Activated T-helper 2 cell treated with anti-CD3 and anti-CD28 coated beads, Interferon-gamma antibody, Interleukin-2, Interleukin-4, amounts not matched to agents 10 μg/mL and 5 μg/mL and 100 μg/mL, durations not matched to agents 14 hours and 24 hours and 36 hours (primary cell): ENCODE measurements around the gene DDX39A. TPM values are rescaled to one million over a fixed set of nuclear protein-coding genes. Genes with fewer than 3 reads are reported as not detected.
"Not testable (repeated sequence)": the region's sequence is repeated elsewhere in the genome, so short reads cannot be mapped to it uniquely, and the experiment has no call there.

Experiments
- DNase-seq: peaks from one replicate; pipeline ENCODE4 v3.0.0; 2021; ENCODE audit warnings: low spot score
- H3K27ac Mint-ChIP-seq: one replicate; pipeline ENCODE4 v1.8.0; 2021; ENCODE audit warnings: mixed read lengths
- H3K27me3 Mint-ChIP-seq: one replicate; pipeline ENCODE4 v1.8.0; 2021; ENCODE audit warnings: low read depth, mixed read lengths
- H3K36me3 Mint-ChIP-seq: one replicate; pipeline ENCODE4 v1.8.0; 2021; ENCODE audit warnings: low read depth, mixed read lengths
- H3K4me1 Mint-ChIP-seq: one replicate; pipeline ENCODE4 v1.8.0; 2021; ENCODE audit warnings: low read depth, mixed read lengths
- H3K4me3 Mint-ChIP-seq: one replicate; pipeline ENCODE4 v1.8.0; 2021; ENCODE audit warnings: low read depth, mild to moderate bottlenecking, moderate library complexity, mixed read lengths
- H3K9me3 Mint-ChIP-seq: one replicate; pipeline ENCODE4 v1.8.0; 2021; ENCODE audit warnings: mixed read lengths
- intact Hi-C: fragments of 100-400 bp; cut with micrococcal nuclease; formaldehyde crosslinking; loops from one replicate; pipeline ENCODE4 v1.15.1; 2023
- total RNA-seq: library from RNA; stranded (reverse); gene quantifications from 2 replicates; pipeline ENCODE4 v1.2.3, GENCODE V29; 2022

DDX39A gene
- total RNA-seq, 1 donor from 2014 or later = 268 TPM

DNA sequence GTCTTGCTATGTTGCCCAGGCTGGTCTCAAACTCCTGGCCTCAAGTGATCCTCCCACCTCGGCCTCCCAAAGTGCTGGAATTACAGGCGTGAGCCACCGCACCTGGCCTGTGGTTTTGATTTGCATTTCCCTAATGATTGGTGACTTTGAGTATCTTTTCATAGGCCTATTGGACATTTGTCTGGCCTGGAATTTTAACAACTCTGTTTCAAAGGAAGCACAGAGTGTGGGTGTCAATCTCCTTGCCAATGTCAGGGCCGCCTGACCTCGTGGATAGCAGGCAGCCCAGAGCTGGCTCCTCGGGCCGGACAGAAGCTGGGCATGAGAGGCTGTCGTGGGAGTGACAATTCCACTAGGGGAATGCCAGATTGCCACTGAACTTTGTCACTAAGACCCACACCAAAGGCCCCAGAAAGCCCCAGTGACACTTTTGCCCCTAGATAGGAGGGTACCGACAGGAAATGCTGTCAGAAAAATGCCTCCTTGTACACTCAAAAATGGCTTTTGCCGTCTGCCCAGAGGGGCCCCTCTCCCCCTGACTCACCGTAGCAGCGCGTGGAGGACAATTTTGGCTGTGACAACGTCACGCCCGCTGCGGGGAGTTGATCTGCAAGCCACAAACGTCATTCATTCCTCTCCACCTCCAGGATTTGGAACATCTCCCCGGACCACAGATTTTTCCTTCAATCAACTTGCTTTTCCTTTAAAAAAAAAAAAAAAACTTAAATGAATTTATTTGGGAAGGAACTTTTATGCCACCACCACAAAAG is 49.6 kb downstream of the DDX39A start:
- H3K27me3 Mint-ChIP-seq = no peaks in the 10 kb centered on the region
- peak overlapping the region; percentile 96 for H3K27ac Mint-ChIP-seq
- H3K36me3 Mint-ChIP-seq = no peaks in the 10 kb centered on the region
- peak; percentile 81 for DNase-seq
- peak overlapping the region; percentile 77 for H3K4me3 Mint-ChIP-seq
- intact Hi-C loops = loop anchor here (1.0 to 5.0 kb wide), 2 partner anchors 13 to 232 kb away; partner anchors contain the start of gene ASF1B
- no peaks in the 10 kb centered on the region for H3K9me3 Mint-ChIP-seq
- peaks cover 58% of the 10 kb centered on the region for H3K4me1 Mint-ChIP-seq

DNA sequence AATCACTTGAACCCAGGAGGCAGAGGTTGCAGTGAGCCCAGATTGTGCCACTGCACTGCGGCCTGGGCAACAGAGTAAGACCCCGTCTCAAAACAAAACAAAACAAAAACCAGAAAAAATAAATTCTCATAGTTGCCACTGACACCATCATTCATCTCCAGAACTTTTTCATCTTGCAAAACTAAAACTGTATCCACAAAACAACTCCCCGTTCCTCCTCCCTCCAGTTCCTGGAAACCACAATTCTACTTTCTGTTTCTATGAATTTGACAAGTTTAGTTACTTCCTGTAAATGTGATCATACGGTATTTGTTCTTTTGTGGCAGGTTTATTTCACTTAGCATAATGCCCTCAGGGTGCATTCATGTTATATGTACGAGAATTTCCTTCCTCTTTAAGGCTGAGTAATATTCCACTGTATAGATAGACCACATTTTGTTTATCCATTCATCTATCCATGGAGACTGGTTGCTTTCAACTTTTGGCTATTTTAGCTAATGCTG is 51.1 kb downstream of the DDX39A start:
- peak overlapping the region; percentile 96 for H3K27ac Mint-ChIP-seq
- no peaks in the 10 kb centered on the region for H3K36me3 Mint-ChIP-seq
- H3K4me1 Mint-ChIP-seq = peaks cover 62% of the 10 kb centered on the region
- H3K4me3 Mint-ChIP-seq = peak overlapping the region; percentile 23
- no peaks in the 10 kb centered on the region for H3K9me3 Mint-ChIP-seq
- H3K27me3 Mint-ChIP-seq = no peaks in the 10 kb centered on the region
- peak; percentile 52 for DNase-seq
- intact Hi-C loops = loop anchor here (5.0 kb wide), 1 partner anchor 231 kb away; the partner anchor contains the start of gene ASF1B

DNA sequence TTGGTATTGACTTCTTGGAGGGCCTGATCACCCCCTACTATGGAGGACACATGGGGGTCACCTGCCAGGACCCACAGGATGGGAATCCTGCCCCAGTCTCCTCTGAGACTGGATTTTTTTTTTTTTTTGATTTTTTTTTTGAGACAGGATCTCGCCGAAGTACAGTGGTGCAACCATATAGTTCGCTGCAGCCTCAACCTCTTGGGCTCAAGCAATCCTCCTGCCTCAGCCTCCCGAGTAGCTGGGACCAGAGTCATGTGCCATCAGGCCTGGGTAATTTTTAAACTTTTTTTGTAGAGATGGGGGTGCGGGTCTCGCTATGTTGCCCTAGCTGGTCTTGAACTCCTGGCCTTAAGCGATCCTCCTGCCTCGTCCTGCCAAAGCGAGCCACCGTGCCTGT is 52.1 kb downstream of the DDX39A start:
- no peaks in the 10 kb centered on the region for H3K36me3 Mint-ChIP-seq
- no peak overlapping the region for H3K4me3 Mint-ChIP-seq
- peak overlapping the region; percentile 96 for H3K27ac Mint-ChIP-seq
- DNase-seq = no peak
- peaks cover 61% of the 10 kb centered on the region for H3K4me1 Mint-ChIP-seq
- no peaks in the 10 kb centered on the region for H3K27me3 Mint-ChIP-seq
- intact Hi-C loops = loop anchor here (5.0 kb wide), 1 partner anchor 230 kb away; the partner anchor contains the start of gene ASF1B
- no peaks in the 10 kb centered on the region for H3K9me3 Mint-ChIP-seq

DNA sequence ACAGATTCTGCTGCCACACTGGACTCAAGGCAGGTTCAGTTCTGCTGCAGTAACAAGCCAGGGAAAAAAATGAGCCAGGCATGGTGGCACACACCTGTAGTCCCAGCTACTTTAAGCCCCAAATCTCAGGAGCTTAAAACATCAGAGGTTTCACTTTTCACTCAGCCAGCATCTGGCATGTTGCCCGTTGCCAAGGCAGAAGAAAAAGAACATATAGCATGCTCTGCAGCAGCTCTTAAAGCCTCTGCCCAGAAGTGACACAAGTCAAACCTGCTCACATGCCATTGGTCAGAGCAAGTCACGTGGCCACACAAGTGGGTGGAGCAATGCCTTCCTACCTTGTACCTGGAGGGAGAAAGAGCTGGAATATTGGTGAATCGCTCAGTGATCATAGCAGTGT is 52.6 kb downstream of the DDX39A start:
- no peaks in the 10 kb centered on the region for H3K27me3 Mint-ChIP-seq
- peak overlapping the region; percentile 59 for H3K4me3 Mint-ChIP-seq
- no peaks in the 10 kb centered on the region for H3K9me3 Mint-ChIP-seq

DNA sequence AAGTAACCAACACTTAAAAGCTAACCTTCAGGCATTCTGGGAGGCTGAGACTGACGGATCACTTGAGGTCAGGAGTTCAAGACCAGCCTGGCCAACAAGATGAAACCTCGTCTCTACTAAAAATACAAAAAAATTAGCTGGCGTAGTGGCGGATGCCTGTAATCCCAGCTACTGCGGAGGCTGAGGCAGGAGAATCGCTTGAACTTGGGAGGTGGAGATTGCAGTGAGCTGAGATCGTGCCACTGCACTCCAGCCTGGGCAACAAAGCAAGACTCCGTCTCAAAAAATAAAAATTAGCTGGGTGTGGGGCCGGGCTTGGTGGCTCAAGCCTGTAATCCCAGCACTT is 55.1 kb downstream of the DDX39A start:
- H3K27me3 Mint-ChIP-seq, intact Hi-C loops, H3K36me3 Mint-ChIP-seq, DNase-seq, H3K9me3 Mint-ChIP-seq: not testable (repeated sequence)
- peak overlapping the region; percentile 80 for H3K4me3 Mint-ChIP-seq
- H3K4me1 Mint-ChIP-seq = peaks cover 43% of the 10 kb centered on the region
- H3K27ac Mint-ChIP-seq = peak overlapping the region; percentile 91

More for the DNA sequence above, 52.6 kb downstream of the DDX39A start:
- Mint-ChIP-seq H3K27ac (peak overlapping the region; percentile 96), H3K4me1 (peaks cover 60% of the 10 kb centered on the region), H3K36me3 (no peaks in the 10 kb centered on the region)
- intact Hi-C loops = loop anchor here (5.0 kb wide), 1 partner anchor 229 kb away; the partner anchor contains the start of gene ASF1B
- peak; percentile 84 for DNase-seq

DNA sequence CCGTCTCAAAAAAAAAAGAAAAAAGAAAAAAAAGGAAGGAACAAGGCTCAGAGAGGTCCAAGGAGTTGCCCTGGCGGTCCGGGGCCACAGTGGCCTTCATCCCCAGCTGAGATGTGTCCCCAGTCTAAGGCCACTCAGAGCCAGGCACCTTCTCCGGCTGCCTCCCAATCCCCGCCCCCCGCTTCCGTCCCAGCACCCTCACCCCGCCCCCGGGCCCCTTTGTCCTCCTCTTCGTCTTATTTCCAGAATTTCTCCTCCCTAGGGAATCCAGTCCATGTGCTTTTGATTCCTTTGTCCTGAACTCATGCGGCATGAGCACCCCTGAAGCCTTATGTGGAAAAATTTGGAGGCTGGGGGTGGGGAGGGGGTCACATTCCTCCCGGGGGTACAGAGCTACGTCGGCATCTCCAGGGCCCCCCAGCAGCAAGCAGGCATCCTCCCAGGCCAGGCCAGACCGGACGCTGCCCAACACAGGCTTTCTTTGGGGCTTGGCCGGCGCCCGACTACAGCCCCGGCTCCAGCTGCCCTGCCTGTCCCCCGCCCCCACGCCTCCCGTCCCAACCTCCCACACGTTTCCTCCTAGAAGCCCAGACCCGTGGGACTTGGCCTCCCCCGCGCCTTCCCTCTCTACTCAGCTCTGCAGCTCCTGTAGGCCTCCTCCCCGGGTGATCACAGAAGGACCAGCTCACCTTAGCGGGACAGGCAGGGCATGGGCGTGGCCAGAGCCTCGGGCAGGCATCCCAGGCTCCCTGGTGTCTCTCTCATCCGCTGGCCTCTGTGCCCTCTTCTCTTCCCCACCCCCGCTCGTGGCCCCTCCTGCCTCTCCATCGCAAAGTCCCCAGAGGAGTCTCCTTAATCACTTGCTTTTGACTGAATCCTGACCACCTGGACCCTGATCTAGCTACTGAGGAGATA is 55.7 kb downstream of the DDX39A start:
- intact Hi-C loops = no loop called here
- Mint-ChIP-seq H3K4me1 (peaks cover 42% of the 10 kb centered on the region), H3K27me3 (no peaks in the 10 kb centered on the region), H3K27ac (peak overlapping the region; percentile 91), H3K4me3 (peak overlapping the region; percentile 80), H3K9me3 (no peaks in the 10 kb centered on the region), H3K36me3 (no peaks in the 10 kb centered on the region)
- no peak for DNase-seq

DNA sequence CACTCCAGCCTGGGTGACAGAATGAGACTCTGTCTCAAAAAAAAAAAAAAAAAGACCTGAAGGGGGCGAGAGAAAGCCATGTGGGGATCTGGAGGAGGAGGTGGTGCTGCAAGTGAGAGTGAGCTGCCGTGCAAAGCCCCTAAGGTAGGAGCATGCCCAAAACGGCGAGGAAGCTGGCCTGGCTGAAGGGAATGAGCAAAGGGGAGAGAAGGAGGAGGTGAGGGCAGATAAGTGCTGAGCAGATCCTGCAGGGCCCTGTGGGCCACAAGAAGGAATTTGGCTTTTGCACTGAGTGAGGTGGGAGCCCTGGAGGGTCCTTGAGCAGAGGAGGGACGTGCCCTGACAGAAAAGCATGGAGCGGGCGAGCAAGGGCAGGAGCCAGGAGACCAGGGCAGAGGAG is 57.3 kb downstream of the DDX39A start:
- no peak for DNase-seq
- intact Hi-C loops = loop anchor here (1.0 kb wide), 2 partner anchors 44 to 57 kb away; partner anchors contain the start of gene DDX39A
- H3K4me1 Mint-ChIP-seq = peaks cover 32% of the 10 kb centered on the region
- no peaks in the 10 kb centered on the region for H3K9me3 Mint-ChIP-seq
- H3K27ac Mint-ChIP-seq = peak overlapping the region; percentile 64
- H3K36me3 Mint-ChIP-seq = no peaks in the 10 kb centered on the region
- H3K27me3 Mint-ChIP-seq = no peaks in the 10 kb centered on the region
- H3K4me3 Mint-ChIP-seq = peak overlapping the region; percentile 53

Other genes starting within 250 kb of the DDX39A start
- gene ADGRL1, start 213.2 kb downstream of the DDX39A start, total RNA-seq = 10.7 and 11.3 TPM in 2 replicates
- 177 and 183 TPM in 2 replicates for gene ADGRE5, start 37.9 kb downstream of the DDX39A start, total RNA-seq
- 171 and 172 TPM in 2 replicates for gene PKN1, start 14.0 kb upstream of the DDX39A start, total RNA-seq
- 1.1 and 1.6 TPM in 2 replicates for gene PTGER1, start 56.0 kb upstream of the DDX39A start, total RNA-seq
- 39.2 and 40.1 TPM in 2 replicates for gene GIPC1, start 76.8 kb upstream of the DDX39A start, total RNA-seq
- 113 TPM in 2 replicates for gene DNAJB1, start 99.1 kb upstream of the DDX39A start, total RNA-seq
- gene TECR, start 110.3 kb upstream of the DDX39A start, total RNA-seq = 128 and 134 TPM in 2 replicates
- gene NDUFB7, start 152.7 kb upstream of the DDX39A start, total RNA-seq = 129 and 136 TPM in 2 replicates
- 0.14 TPM in 1 of 2 replicates, not detected in the other for gene CLEC17A, start 163.7 kb upstream of the DDX39A start, total RNA-seq